GM18520 (cell line): ENCODE results near the gene MTRR.
"Not testable (repeated sequence)": the region's sequence is repeated elsewhere in the genome, so short reads cannot be mapped to it uniquely, and the experiment has no call there.

ENCODE experiments used
- ATAC-seq: cut with Tn5 transposase; IDR thresholded peaks from one replicate; pipeline ENCODE4 v1.9.1; 2021; ENCODE audit not compliant: unreplicated experiment

The MTRR gene

DNA sequence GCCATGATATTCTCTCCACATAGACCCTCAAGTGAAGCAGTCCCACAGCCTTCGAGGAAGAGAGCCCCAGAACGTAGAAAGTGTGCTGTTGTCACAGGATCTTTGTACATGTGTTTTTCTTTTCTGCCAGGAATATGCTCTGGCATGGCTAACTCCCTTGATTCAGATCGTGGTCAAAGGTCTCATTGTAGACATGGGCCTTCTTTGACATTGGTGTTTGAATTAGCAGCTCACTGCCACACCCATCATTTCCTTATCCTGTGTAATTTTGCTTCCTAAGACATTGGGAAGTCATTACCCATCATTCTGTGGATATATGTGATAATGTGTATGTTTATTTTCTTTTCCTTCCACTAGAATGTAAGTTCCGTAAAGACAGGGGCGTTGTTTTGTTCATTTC lies 25.5 kb downstream of the MTRR start:
- no peak for ATAC-seq

- ATAC-seq: peak; percentile 99
Observed at GRCh38 chr5:7894860-7895259, 25.9 kb downstream of the MTRR start.

DNA sequence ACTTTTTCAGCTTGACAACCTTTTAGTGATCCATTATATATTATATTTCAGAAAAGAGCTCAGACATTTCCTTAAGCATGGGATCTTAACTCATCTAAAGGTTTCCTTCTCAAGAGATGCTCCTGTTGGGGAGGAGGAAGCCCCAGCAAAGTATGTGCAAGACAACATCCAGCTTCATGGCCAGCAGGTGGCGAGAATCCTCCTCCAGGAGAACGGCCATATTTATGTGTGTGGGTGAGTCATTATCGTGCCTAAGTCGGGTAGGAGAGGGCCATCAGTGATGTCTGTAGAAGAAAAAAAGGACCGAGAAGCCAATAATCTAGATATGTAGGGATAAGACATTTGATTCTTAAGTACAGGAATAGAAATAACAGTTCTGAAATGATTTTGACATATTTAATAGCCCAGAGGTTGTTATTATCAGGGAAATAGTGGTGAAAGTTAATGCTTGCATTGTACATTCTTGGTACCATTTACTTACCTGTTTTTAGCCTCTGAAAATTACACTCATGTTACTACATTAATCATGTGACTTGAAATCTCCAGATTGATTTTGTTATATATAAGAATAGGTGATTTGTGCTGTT lies 28.2 kb downstream of the MTRR start:
- no peak for ATAC-seq

DNA sequence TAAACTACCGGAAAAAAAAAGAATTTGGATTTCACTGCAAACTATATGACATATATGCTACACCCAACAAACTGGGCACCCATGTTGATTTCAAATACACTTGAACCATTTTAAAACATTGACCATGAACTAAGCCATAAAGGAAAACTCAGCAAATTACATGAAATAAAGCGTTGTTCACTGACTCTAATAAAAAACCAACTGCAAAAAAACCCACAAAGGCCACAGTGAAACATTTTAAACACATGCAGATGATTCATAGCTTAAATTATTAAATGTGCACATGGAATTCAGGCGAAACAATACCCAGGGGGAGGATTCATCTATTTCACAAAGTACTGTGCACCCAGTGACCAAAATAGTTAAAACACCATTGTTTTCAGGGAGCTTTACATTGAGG lies 33.3 kb downstream of the MTRR start:
- no peak for ATAC-seq

GRCh38 chr5:7902666-7903625 lies 34.0 kb downstream of the MTRR start:
- no peak for ATAC-seq

DNA sequence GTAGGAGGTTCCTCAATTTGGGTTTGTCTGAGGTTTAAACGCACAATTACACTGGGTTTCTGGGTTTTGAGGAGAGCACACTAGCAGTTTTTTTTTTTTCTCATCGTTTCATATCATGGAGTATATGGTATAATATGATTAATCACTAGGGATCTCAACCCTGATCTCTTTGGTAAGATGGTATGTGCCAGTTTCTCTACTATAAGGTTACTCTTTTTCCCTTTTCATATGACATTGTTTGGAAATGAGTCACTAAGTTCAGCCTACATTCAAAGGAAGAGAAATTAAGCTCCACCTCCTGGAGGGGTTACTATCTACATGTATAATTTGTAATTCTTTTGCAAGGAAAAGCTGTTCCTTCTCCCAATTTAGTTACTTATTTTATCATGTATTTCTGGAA lies 35.2 kb downstream of the MTRR start:
- no peak for ATAC-seq

DNA sequence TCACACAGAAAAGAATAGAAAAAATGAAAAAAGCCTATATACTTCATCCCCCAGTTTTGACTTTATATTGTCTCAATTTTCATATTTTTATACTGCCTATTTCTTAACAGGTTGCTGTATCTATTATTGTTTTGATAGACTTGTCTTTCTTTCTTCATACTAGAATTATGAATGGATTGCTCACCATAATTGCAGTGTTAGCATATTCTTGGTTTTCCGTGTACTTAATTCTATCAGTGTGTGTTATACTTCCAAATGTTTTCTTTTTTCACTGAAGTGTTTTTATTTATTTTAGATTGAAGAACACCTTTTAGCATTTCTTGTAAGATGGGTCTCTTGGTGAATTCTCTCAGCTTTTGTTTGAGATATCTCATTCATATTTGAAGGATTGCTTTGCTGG lies 38.7 kb downstream of the MTRR start:
- ATAC-seq: no peak

GRCh38 chr5:7908317-7908716 lies 39.4 kb downstream of the MTRR start:
- no peak for ATAC-seq

DNA sequence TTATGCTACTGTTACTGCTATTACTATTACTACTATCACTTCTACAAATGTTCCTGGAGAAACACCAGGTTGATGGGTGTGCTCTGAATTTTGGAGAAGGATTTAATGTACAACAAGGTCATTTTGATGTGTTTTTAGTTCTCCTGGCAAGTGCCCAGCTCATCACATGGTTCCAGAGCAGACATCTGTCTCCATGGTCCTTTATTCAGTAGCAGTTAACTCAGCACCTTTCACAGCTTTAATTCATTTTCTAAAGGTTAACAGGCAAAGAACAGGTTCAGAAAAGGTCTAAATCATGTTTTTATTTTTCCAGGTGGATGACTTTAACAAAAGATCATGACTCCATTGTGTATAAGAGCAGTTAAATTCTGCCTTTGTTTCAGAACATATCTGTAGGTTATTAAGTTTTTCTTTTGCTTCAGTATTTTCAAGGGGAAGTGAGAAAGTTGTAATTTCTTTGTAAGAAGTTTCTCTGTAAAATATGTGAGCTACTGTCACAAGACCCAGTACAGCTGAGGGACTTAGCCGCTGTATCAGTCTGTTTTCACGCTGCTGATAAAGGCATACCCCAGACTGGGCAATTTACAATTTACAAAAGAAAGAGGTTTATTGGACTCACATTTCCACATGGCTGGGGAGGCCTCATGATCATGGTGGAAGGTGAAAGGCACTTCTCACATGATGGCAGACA lies 41.9 kb downstream of the MTRR start:
- ATAC-seq: no peak

GRCh38 chr5:7911429-7911771 lies 42.5 kb downstream of the MTRR start:
- ATAC-seq: not testable (repeated sequence)

- no peak for ATAC-seq
Observed at GRCh38 chr5:7916171-7916804, 47.3 kb downstream of the MTRR start.

GRCh38 chr5:7917130-7918123 lies 48.5 kb downstream of the MTRR start:
- no peak for ATAC-seq

- ATAC-seq: no peak
Observed at GRCh38 chr5:7925961-7926695, 57.2 kb downstream of the MTRR start.

DNA sequence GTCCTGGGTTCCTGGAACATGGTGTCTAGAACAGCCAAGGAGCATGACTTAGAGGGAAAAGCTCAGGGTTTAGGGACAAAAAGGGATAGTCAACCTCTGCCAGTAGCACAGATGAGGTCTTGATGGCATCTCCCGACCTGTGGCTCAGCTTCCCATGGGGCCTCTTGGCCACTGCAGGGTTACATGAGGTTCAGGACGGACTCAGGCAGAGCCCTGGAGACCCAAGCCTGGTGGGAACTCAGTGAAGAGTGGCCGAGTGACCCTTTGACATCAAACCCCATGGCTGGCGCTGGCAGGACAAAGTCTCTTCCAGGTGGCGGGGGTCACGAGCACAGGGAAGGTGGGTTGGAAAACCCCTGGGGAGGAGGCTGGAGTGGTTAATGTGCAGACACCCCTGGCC lies 57.8 kb downstream of the MTRR start:
- ATAC-seq: no peak

DNA sequence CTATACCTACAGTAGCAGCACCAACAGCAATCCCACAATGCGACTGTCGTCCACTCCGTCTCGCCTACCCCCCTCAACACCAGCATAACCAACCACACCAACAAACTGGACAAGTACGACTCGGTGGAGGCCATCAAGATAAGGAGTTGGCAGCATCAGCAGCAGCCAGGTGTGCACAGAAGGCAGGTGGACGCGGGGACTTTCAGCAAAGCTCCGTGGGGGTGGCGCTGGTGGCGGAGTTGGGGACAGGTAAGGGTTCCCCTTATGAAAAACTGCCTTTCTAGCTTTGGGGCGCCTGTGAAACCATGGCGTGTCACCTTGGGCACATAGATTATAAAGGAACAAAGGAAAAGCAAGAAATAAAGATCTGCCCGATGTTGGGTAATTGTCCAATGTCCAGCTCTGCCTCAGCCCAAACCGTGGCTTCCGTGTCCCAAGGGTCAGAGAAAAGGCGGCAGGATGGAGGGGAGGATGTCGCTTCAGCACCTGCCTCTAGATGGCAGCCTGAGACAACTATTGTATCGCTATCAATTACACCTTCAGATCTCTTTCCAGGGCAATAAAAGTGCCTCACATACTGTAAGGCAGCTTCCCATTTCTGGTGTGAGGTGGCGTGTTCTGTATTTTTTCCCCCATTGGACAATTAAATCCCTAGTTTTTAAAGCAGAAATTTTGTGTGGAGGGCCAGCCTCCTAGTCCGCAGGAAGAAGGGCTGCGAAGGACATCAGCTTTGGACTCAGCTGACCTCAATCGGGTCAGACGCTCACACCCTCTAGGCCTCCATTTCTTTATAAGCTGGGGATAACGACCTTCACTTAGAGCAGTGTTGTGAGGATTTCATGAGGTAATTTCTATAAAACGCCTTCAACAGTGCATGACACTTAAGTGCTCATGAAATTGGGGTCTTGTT lies 58.8 kb downstream of the MTRR start:
- no peak for ATAC-seq

- no peak for ATAC-seq
Observed at GRCh38 chr5:7930011-7930410, 61.1 kb downstream of the MTRR start.

- no peak for ATAC-seq
Observed at GRCh38 chr5:7941692-7942091, 72.7 kb downstream of the MTRR start.

- no peak for ATAC-seq
Observed at GRCh38 chr5:7947301-7947700, 78.4 kb downstream of the MTRR start.
